Stimulated activated naive CD8-positive, alpha-beta T cell treated with anti-CD3 and anti-CD28 coated beads, Interleukin-15, Interleukin-2, amounts not matched to agents 100 ng/mL and 50 ng/mL, for 24 hours (primary cell): ENCODE measurements around the gene ACSS1.

Experiments
- H3K27ac Mint-ChIP-seq: one replicate; pipeline ENCODE4 v1.8.0; 2021; ENCODE audit warnings: mild to moderate bottlenecking, mixed read lengths
- H3K27me3 Mint-ChIP-seq: one replicate; pipeline ENCODE4 v1.8.0; 2021; ENCODE audit warnings: mixed read lengths
- H3K36me3 Mint-ChIP-seq: one replicate; pipeline ENCODE4 v1.8.0; 2021; ENCODE audit warnings: low read depth, mixed read lengths
- H3K4me1 Mint-ChIP-seq: one replicate; pipeline ENCODE4 v1.8.0; 2021; ENCODE audit warnings: low read depth, mixed read lengths
- H3K4me3 Mint-ChIP-seq: one replicate; pipeline ENCODE4 v1.8.0; 2021; ENCODE audit warnings: mild to moderate bottlenecking, mixed read lengths
- H3K9me3 Mint-ChIP-seq: one replicate; pipeline ENCODE4 v1.8.0; 2021; ENCODE audit warnings: mixed read lengths

ACSS1 gene

GRCh38 chr20:24986436-24987015 is 71.4 kb downstream of the ACSS1 start:
- H3K27me3 Mint-ChIP-seq, result no peaks in the 10 kb centered on the region
- H3K36me3 Mint-ChIP-seq, result peaks cover 50% of the 10 kb centered on the region
- no peaks in the 10 kb centered on the region for H3K9me3 Mint-ChIP-seq
- H3K4me3 Mint-ChIP-seq, result no peak overlapping the region
- no peak overlapping the region for H3K27ac Mint-ChIP-seq
- H3K4me1 Mint-ChIP-seq, result peaks cover 84% of the 10 kb centered on the region

DNA sequence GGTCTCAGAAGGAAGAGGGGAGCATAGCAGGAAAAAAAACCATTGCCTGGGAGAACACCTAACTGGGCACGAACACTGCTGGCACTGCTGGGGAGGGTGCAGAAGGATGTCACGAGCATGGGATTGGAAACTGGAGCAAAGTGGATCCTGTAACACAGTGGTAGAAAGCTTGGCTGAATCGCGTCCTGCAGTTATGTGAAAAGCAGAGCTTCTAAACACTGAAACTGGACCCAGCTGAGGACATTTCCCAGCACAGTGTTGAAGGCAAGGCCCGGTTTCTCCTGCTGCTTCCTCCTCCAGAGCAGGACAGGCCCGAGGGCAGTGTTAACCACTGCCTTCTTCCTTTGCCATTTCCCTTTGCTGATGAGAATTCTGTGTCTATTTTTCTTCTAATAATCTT is 72.1 kb downstream of the ACSS1 start:
- Mint-ChIP-seq H3K36me3 (peaks cover 57% of the 10 kb centered on the region), H3K4me1 (peaks cover 83% of the 10 kb centered on the region), H3K27me3 (no peaks in the 10 kb centered on the region), H3K27ac (no peak overlapping the region), H3K4me3 (no peak overlapping the region), H3K9me3 (no peaks in the 10 kb centered on the region)

DNA sequence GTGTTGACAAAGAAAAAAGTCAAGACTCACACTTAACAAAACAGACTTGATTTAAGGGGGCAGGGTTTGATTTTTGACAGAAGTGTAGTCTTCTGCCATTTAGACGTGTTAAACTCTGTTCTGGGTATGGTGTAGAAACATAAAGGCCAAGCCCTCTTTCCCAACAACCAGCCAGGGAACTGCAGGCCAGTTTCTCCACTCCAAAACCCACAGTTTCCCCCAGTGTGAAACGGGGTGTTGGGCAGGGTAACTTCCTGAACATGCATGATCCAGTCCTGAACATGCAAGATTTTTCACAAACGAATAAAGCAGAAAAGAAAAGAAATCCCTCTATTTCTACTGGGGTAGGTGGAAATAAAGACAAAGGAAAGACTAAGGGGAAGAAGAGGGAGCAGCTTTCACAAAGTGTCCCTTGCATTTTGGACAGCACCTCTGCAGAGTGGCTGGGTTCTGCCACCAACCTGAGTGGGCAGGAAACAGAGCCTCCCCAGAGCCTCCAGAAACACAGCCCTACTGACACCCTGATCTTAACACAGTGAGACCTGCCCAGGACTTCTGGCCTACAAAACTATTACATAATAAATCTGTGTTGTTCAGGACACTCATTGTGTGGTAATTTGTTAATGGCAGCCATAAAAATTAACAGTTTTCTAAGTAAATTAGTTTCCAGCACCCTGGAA is 72.8 kb downstream of the ACSS1 start:
- Mint-ChIP-seq H3K27ac (peak overlapping the region; percentile 14), H3K27me3 (no peaks in the 10 kb centered on the region), H3K4me3 (no peak overlapping the region), H3K4me1 (peaks cover 78% of the 10 kb centered on the region), H3K36me3 (peaks cover 58% of the 10 kb centered on the region), H3K9me3 (peaks cover 1% of the 10 kb centered on the region)

GRCh38 chr20:24983896-24984295 is 74.0 kb downstream of the ACSS1 start:
- Mint-ChIP-seq H3K36me3 (peaks cover 61% of the 10 kb centered on the region), H3K9me3 (peaks cover 4% of the 10 kb centered on the region), H3K4me1 (peaks cover 76% of the 10 kb centered on the region), H3K27ac (no peak overlapping the region), H3K4me3 (no peak overlapping the region), H3K27me3 (no peaks in the 10 kb centered on the region)

DNA sequence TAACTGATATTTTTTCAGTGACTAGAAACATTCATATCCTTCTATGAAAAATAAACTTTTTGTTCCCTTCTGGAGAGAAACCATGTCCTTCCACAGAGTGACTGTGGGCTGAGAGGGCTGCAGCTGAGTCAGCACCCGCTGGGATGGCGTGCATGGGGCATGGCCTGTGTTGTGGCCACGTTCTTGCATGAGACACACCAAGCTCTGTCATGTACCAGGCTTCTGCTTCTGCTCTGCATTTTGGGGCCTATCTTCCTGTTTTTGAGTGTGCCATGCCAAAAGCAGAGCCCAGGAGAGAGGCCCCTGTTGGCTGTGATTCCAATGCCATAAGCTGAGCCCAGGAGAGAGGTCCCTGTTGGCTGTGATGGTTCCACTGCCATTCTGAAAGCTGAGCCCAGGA is 76.1 kb downstream of the ACSS1 start:
- H3K4me3 Mint-ChIP-seq, result no peak overlapping the region
- H3K27ac Mint-ChIP-seq, result no peak overlapping the region
- peaks cover 76% of the 10 kb centered on the region for H3K36me3 Mint-ChIP-seq
- H3K9me3 Mint-ChIP-seq, result peaks cover 7% of the 10 kb centered on the region
- H3K4me1 Mint-ChIP-seq, result peaks cover 57% of the 10 kb centered on the region
- H3K27me3 Mint-ChIP-seq, result no peaks in the 10 kb centered on the region

DNA sequence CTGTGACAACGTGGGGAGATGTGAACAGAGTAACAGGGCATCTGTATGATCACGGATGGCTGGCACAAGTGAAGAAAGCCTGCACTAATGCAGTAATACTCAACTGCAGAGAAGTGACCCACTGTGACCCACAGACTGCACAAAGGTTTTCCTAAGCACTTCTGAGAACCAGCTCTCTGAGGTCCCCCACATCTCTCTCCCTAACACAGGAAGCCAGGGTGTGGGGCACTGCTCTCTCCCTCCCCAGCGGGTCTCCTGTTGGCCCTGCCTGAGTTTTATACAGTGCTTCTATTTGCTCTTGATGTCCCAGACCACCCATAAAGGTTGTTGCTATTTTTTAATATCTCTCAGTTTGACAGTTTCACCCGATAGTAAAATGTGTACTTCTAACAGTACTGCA is 76.7 kb downstream of the ACSS1 start:
- Mint-ChIP-seq H3K4me1 (peaks cover 52% of the 10 kb centered on the region), H3K36me3 (peaks cover 81% of the 10 kb centered on the region), H3K27ac (no peak overlapping the region), H3K4me3 (no peak overlapping the region), H3K27me3 (no peaks in the 10 kb centered on the region), H3K9me3 (peaks cover 12% of the 10 kb centered on the region)

- Mint-ChIP-seq H3K4me1 (peaks cover 44% of the 10 kb centered on the region), H3K36me3 (peaks cover 89% of the 10 kb centered on the region), H3K27ac (no peak overlapping the region), H3K9me3 (peaks cover 14% of the 10 kb centered on the region), H3K4me3 (no peak overlapping the region), H3K27me3 (no peaks in the 10 kb centered on the region)
These were observed 77.5 kb downstream of the ACSS1 start for GRCh38 chr20:24980291-24981053.

DNA sequence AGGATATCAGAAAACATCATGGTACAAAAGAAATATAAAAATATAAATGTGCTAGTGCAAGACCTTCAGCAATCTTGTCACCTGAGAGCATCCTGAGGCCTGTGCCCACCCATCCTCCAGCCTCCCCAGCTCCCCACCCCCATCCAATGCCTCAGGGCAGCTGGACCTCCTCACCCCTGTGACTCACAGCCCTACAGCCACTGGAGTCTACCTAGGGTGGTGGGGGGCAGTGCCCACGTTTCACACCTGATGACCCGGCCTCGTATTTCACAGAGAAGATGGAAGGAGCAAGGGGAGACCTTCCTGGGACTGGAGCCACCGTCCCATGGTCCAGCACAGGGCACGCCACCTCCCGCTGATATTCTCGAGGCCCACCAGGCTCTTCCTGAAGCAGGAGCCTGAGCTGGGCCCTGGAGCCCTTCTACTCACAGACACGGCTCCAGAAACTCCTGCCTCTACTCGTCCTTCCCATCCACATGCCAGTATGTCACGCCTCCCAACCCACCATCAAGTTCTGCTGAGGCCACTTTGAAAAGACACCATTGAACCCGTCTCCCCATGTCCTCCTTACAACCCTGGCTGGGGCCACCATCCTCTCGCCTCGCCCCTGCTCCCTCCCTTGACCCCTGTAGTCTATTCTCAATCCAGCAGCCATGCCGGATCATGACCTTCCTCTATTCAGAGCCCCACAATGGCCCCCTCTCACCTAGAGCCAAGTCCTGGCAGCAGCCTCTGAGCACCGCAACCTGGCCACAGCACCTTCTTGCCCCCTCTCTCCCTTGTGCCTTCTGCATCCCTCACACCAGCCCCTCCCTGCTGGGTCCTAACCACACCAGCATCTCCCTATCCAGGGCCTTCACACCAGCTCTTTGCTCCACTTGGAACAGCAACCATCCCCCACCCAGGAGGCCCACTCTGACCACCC is 78.6 kb downstream of the ACSS1 start:
- Mint-ChIP-seq H3K27ac (no peak overlapping the region), H3K4me1 (peaks cover 34% of the 10 kb centered on the region), H3K27me3 (no peaks in the 10 kb centered on the region), H3K4me3 (no peak overlapping the region), H3K36me3 (peaks cover 87% of the 10 kb centered on the region), H3K9me3 (peaks cover 14% of the 10 kb centered on the region)

GRCh38 chr20:24978513-24978912 is 79.4 kb downstream of the ACSS1 start:
- Mint-ChIP-seq H3K4me3 (no peak overlapping the region), H3K4me1 (peaks cover 34% of the 10 kb centered on the region), H3K27ac (no peak overlapping the region), H3K9me3 (peaks cover 14% of the 10 kb centered on the region), H3K27me3 (no peaks in the 10 kb centered on the region), H3K36me3 (peaks cover 86% of the 10 kb centered on the region)

- Mint-ChIP-seq H3K4me3 (no peak overlapping the region), H3K27ac (no peak overlapping the region), H3K36me3 (peaks cover 86% of the 10 kb centered on the region)
These were observed 80.1 kb downstream of the ACSS1 start for GRCh38 chr20:24977797-24978196.

DNA sequence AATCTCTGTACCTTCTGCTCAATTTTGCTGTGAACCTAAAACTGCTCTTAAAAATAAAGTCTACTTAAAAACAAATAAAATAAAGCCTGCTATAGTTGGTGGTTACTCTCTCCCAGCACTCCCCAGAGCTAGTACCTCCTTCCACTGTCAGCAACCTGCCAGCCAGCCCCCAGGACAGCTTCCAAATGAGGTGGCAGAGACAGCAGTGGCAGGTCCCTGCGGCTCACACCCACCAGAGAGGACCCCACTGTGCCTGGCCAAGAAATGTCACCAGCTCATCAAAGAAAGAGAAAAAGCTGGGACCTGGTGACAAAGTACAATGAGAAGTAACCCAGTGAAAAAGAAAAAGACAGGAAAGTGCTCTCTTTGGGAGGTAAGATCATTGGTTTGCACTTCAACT is 80.6 kb downstream of the ACSS1 start:
- no peaks in the 10 kb centered on the region for H3K27me3 Mint-ChIP-seq
- H3K4me3 Mint-ChIP-seq, result no peak overlapping the region
- peaks cover 85% of the 10 kb centered on the region for H3K36me3 Mint-ChIP-seq
- peaks cover 27% of the 10 kb centered on the region for H3K4me1 Mint-ChIP-seq
- peaks cover 14% of the 10 kb centered on the region for H3K9me3 Mint-ChIP-seq
- H3K27ac Mint-ChIP-seq, result no peak overlapping the region

More at GRCh38 chr20:24977797-24978196, 80.1 kb downstream of the ACSS1 start:
- Mint-ChIP-seq H3K9me3 (peaks cover 14% of the 10 kb centered on the region), H3K27me3 (no peaks in the 10 kb centered on the region), H3K4me1 (peaks cover 30% of the 10 kb centered on the region)

GRCh38 chr20:24972341-24972740 is 85.6 kb downstream of the ACSS1 start:
- Mint-ChIP-seq H3K27ac (no peak overlapping the region), H3K27me3 (no peaks in the 10 kb centered on the region), H3K36me3 (peaks cover 74% of the 10 kb centered on the region), H3K4me3 (no peak overlapping the region), H3K9me3 (peaks cover 10% of the 10 kb centered on the region), H3K4me1 (peaks cover under 1% of the 10 kb centered on the region)

- Mint-ChIP-seq H3K36me3 (peaks cover 72% of the 10 kb centered on the region), H3K27me3 (no peaks in the 10 kb centered on the region), H3K4me3 (no peak overlapping the region), H3K4me1 (no peaks in the 10 kb centered on the region), H3K9me3 (peaks cover 5% of the 10 kb centered on the region), H3K27ac (no peak overlapping the region)
These were observed 86.4 kb downstream of the ACSS1 start for GRCh38 chr20:24971376-24972101.

GRCh38 chr20:24970754-24971153 is 87.2 kb downstream of the ACSS1 start:
- Mint-ChIP-seq H3K27ac (no peak overlapping the region), H3K4me3 (no peak overlapping the region), H3K27me3 (no peaks in the 10 kb centered on the region), H3K4me1 (peaks cover 3% of the 10 kb centered on the region), H3K36me3 (peaks cover 72% of the 10 kb centered on the region), H3K9me3 (no peaks in the 10 kb centered on the region)
